Rectal smooth muscle tissue (tissue), 1 donor: ENCODE results near the gene GALNTL6.

Source experiments
- H3K27ac ChIP-seq: one replicate; pipeline ENCODE4 v1.7.0; 2013; ENCODE audit warnings: low read depth, low read length, inconsistent platforms
- H3K27me3 ChIP-seq: one replicate; pipeline ENCODE4 v1.7.0; 2013; ENCODE audit warnings: low read length; ENCODE audit not compliant: control insufficient read depth, insufficient read depth
- H3K36me3 ChIP-seq: one replicate; pipeline ENCODE4 v1.7.0; 2013; ENCODE audit warnings: low read length; ENCODE audit not compliant: control insufficient read depth, insufficient read depth
- H3K4me1 ChIP-seq: one replicate; pipeline ENCODE4 v1.7.0; 2013; ENCODE audit warnings: low read length; ENCODE audit not compliant: control insufficient read depth, insufficient read depth
- H3K4me3 ChIP-seq: one replicate; pipeline ENCODE4 v1.7.0; 2013; ENCODE audit warnings: low read length
- H3K9ac ChIP-seq: one replicate; pipeline ENCODE4 v1.7.0; 2013; ENCODE audit warnings: low read length

GALNTL6 gene

GRCh38 chr4:172683021-172683420, 869.8 kb downstream of the GALNTL6 start:
- no peaks in the 10 kb centered on the region for H3K36me3 ChIP-seq
- no peak overlapping the region for H3K27ac ChIP-seq
- no peaks in the 10 kb centered on the region for H3K27me3 ChIP-seq
- H3K4me3 ChIP-seq: no peak overlapping the region
- no peak overlapping the region for H3K9ac ChIP-seq
- H3K4me1 ChIP-seq: no peaks in the 10 kb centered on the region

- Histone ChIP-seq H3K27ac (no peak overlapping the region), H3K36me3 (no peaks in the 10 kb centered on the region), H3K9ac (no peak overlapping the region), H3K27me3 (no peaks in the 10 kb centered on the region), H3K4me1 (no peaks in the 10 kb centered on the region), H3K4me3 (no peak overlapping the region)
These were observed 872.8 kb downstream of the GALNTL6 start for GRCh38 chr4:172686021-172686420.

DNA sequence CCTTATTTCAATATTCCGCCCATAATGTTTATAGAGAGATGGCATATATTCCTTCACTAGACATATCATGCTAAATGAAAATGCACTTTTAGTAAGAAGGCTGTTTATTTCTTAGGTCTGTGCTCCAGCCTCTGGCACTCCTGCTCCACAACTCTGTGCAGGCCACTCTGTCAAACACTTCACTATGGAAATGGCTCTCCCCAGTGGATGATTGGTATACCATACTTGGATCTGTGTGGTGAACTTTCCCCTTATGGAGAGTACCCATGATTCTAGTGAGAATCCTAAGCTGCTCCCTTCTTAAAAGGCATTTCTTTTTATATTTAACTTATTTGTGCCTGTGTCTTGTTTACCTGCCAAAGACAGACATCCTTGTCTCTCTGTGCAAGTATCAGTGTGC, 875.3 kb downstream of the GALNTL6 start:
- Histone ChIP-seq H3K27ac (no peak overlapping the region), H3K4me3 (no peak overlapping the region), H3K4me1 (no peaks in the 10 kb centered on the region), H3K9ac (no peak overlapping the region), H3K36me3 (no peaks in the 10 kb centered on the region), H3K27me3 (no peaks in the 10 kb centered on the region)

- H3K9ac ChIP-seq: no peak overlapping the region
- no peak overlapping the region for H3K4me3 ChIP-seq
These were observed 878.3 kb downstream of the GALNTL6 start for GRCh38 chr4:172691552-172691951.

GRCh38 chr4:172692701-172693100, 879.5 kb downstream of the GALNTL6 start:
- Histone ChIP-seq H3K36me3 (no peaks in the 10 kb centered on the region), H3K27ac (no peak overlapping the region), H3K27me3 (no peaks in the 10 kb centered on the region), H3K4me3 (no peak overlapping the region), H3K9ac (no peak overlapping the region), H3K4me1 (no peaks in the 10 kb centered on the region)

More at GRCh38 chr4:172691552-172691951, 878.3 kb downstream of the GALNTL6 start:
- H3K4me1 ChIP-seq: no peaks in the 10 kb centered on the region
- H3K36me3 ChIP-seq: no peaks in the 10 kb centered on the region
- no peaks in the 10 kb centered on the region for H3K27me3 ChIP-seq
- no peak overlapping the region for H3K27ac ChIP-seq

GRCh38 chr4:172698256-172698655, 885.1 kb downstream of the GALNTL6 start:
- Histone ChIP-seq H3K9ac (no peak overlapping the region), H3K4me1 (no peaks in the 10 kb centered on the region), H3K27ac (no peak overlapping the region)

GRCh38 chr4:172705565-172705964, 892.4 kb downstream of the GALNTL6 start:
- H3K4me1 ChIP-seq: no peaks in the 10 kb centered on the region
- no peaks in the 10 kb centered on the region for H3K36me3 ChIP-seq
- no peak overlapping the region for H3K9ac ChIP-seq
- no peaks in the 10 kb centered on the region for H3K27me3 ChIP-seq
- no peak overlapping the region for H3K27ac ChIP-seq
- H3K4me3 ChIP-seq: no peak overlapping the region

More at GRCh38 chr4:172698256-172698655, 885.1 kb downstream of the GALNTL6 start:
- Histone ChIP-seq H3K36me3 (no peaks in the 10 kb centered on the region), H3K27me3 (no peaks in the 10 kb centered on the region), H3K4me3 (no peak overlapping the region)

GRCh38 chr4:172706000-172706399, 892.8 kb downstream of the GALNTL6 start:
- Histone ChIP-seq H3K4me1 (no peaks in the 10 kb centered on the region), H3K4me3 (no peak overlapping the region), H3K27ac (no peak overlapping the region), H3K9ac (no peak overlapping the region), H3K27me3 (no peaks in the 10 kb centered on the region), H3K36me3 (no peaks in the 10 kb centered on the region)

GRCh38 chr4:172707622-172708021, 894.4 kb downstream of the GALNTL6 start:
- no peaks in the 10 kb centered on the region for H3K4me1 ChIP-seq
- H3K27ac ChIP-seq: no peak overlapping the region
- no peaks in the 10 kb centered on the region for H3K36me3 ChIP-seq
- no peak overlapping the region for H3K4me3 ChIP-seq
- H3K9ac ChIP-seq: no peak overlapping the region
- H3K27me3 ChIP-seq: no peaks in the 10 kb centered on the region

DNA sequence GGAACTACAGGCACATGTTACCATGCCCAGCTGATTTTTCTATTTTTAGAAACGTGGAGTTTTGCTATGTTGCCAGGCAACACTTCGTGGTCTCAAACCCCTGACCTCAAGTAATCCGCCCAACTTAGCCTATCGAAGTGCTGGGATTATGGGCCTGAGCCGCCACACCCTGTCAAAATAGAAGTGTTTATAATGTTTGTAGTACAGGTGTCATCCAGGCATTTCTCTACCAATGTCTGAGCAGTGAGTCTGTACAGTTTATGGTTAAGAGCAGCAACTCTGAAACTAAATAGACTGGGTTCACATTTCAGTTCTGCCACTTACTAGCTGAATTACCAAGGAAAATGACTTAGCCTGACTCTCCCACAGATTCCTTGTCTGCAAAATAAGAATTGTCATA, 895.0 kb downstream of the GALNTL6 start:
- H3K27me3 ChIP-seq: no peaks in the 10 kb centered on the region
- no peak overlapping the region for H3K9ac ChIP-seq
- H3K27ac ChIP-seq: no peak overlapping the region
- H3K36me3 ChIP-seq: no peaks in the 10 kb centered on the region
- H3K4me1 ChIP-seq: no peaks in the 10 kb centered on the region
- no peak overlapping the region for H3K4me3 ChIP-seq

- Histone ChIP-seq H3K9ac (no peak overlapping the region), H3K27ac (no peak overlapping the region), H3K27me3 (no peaks in the 10 kb centered on the region), H3K4me3 (no peak overlapping the region), H3K4me1 (no peaks in the 10 kb centered on the region), H3K36me3 (no peaks in the 10 kb centered on the region)
These were observed 896.2 kb downstream of the GALNTL6 start for GRCh38 chr4:172709376-172709775.

DNA sequence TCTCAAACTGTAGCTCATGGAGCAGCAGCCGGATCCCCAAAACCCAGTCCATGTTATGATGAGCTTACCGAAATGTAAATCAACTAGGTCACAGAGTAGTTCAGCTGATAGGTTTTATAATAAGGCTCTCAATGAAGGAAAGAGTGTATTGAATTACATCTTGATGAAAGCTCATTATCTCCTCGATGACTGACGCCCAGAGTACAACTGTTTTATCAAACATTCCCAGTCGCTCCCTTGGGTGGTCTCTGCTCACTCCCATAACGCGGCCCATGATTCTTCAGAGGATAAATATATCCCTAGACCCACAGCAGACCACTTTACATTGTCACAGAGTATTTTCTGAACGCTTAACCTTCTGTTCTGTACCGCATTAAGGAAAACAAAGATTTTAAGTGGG, 903.1 kb downstream of the GALNTL6 start:
- Histone ChIP-seq H3K4me1 (no peaks in the 10 kb centered on the region), H3K27ac (no peak overlapping the region), H3K36me3 (no peaks in the 10 kb centered on the region), H3K9ac (no peak overlapping the region), H3K27me3 (no peaks in the 10 kb centered on the region), H3K4me3 (no peak overlapping the region)

DNA sequence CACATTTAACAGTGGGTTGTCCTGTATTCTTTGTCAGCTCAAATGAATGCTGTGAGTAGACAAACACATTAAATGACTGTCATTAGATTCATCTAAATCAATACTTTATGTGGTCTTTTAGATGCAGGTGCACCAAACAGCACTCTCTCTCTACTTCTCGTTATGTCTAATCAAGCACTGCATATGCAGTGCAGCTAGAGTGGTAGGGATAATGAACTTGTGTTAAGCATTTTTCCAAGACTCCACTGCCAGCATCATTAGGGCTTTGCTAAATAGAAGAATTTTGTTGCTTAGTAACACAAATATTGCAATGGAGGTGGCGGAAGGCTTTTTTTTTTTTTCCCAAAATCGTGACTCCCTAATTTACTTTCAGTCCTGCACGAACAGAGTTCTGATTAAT, 908.5 kb downstream of the GALNTL6 start:
- H3K4me3 ChIP-seq: no peak overlapping the region
- no peaks in the 10 kb centered on the region for H3K4me1 ChIP-seq
- H3K36me3 ChIP-seq: no peaks in the 10 kb centered on the region
- H3K27me3 ChIP-seq: no peaks in the 10 kb centered on the region
- no peak overlapping the region for H3K27ac ChIP-seq
- H3K9ac ChIP-seq: no peak overlapping the region
